ENCODE measurements around the gene MRTFA.

DNA sequence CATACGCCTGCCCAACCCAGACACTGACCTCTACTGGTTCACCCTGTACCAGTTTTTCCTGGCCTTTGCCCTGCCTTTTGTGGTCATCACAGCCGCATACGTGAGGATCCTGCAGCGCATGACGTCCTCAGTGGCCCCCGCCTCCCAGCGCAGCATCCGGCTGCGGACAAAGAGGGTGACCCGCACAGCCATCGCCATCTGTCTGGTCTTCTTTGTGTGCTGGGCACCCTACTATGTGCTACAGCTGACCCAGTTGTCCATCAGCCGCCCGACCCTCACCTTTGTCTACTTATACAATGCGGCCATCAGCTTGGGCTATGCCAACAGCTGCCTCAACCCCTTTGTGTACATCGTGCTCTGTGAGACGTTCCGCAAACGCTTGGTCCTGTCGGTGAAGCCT is 44.9 kb upstream of the MRTFA start:
- TF ChIP-seq POLR2A (IDR thresholded peaks at IDR 0.05) (no peak), POLR2AphosphoS5 (IDR thresholded peaks at IDR 0.05) (no peak), EP300 (IDR thresholded peaks at IDR 0.05) (no peak)
- TF ChIP-seq, protein P1, sequence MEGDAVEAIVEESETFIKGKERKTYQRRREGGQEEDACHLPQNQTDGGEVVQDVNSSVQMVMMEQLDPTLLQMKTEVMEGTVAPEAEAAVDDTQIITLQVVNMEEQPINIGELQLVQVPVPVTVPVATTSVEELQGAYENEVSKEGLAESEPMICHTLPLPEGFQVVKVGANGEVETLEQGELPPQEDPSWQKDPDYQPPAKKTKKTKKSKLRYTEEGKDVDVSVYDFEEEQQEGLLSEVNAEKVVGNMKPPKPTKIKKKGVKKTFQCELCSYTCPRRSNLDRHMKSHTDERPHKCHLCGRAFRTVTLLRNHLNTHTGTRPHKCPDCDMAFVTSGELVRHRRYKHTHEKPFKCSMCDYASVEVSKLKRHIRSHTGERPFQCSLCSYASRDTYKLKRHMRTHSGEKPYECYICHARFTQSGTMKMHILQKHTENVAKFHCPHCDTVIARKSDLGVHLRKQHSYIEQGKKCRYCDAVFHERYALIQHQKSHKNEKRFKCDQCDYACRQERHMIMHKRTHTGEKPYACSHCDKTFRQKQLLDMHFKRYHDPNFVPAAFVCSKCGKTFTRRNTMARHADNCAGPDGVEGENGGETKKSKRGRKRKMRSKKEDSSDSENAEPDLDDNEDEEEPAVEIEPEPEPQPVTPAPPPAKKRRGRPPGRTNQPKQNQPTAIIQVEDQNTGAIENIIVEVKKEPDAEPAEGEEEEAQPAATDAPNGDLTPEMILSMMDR (IDR thresholded peaks at IDR 0.05), result no peak
